K562 (cell line): ENCODE data around the gene SLC7A4. TPM values are rescaled to one million over a fixed set of nuclear protein-coding genes. Genes with fewer than 3 reads are reported as not detected.

Experiments used
- ATAC-seq: fragments of 200-7000 bp; cut with Tn5 transposase; 3 replicates; pipeline ENCODE4 v1.9.1; 2020; ENCODE audit warnings: moderate library complexity
- BruUV-seq: library from RNA; stranded (reverse); fragments of 400-500 nt; replicated peaks from 2 replicates; lab custom pipeline; 2021; lab: Mats Ljungman, UMichigan
- CTCF ChIA-PET: fragments of 300-600 bp; formaldehyde crosslinking; extraction: SDS; loops from one replicate; lab custom pipeline; 2021; ENCODE audit warnings: low intra/inter-chr PET ratio; lab: Yijun Ruan, JAX
- POLR2A ChIA-PET: fragments of 300-600, 350-650 bp; sonication (Branson Sonifier 250); formaldehyde crosslinking; extraction: SDS; loops from one replicate; lab custom pipeline; 2021; ENCODE audit warnings: antibody characterized with exemption, inconsistent platforms; lab: Yijun Ruan, JAX
- DNase-seq, 4 experiments: peaks; one replicate each; pipeline versions ENCODE4 v3.0.0 to v3.0.0-alpha.2; 2011 to 2018; ENCODE audit warnings: low spot score in 3 of 4, mixed read lengths in 3 of 4; ENCODE audit errors: extremely low read depth in 1 of 4
- FAIRE-seq: peaks from 2 replicates; lab custom pipeline; 2011; peaks lifted over from hg19 to GRCh38; lab: Jason Lieb, UNC
- H2AFZ ChIP-seq: 2 replicates; pipeline ENCODE4 v1.6.0; 2011; ENCODE audit warnings: low read depth, low read length, control low read depth, inconsistent platforms
- H3K27ac ChIP-seq: fragments of 200-600 bp; 3 replicates; pipeline ENCODE4 v1.8.0; 2011; ENCODE audit warnings: low read depth, mild to moderate bottlenecking, control low read depth, inconsistent platforms, low read length, moderate library complexity, mixed read lengths; ENCODE audit errors: extremely low read depth
- H3K27me3 ChIP-seq, 2 experiments: fragments of 300-600 bp in 1 of 2; 2 replicates in 1 of 2; 3 replicates in 1 of 2; pipeline versions ENCODE4 v1.6.0 to v1.8.0; 2011; ENCODE audit warnings: inconsistent platforms in 2 of 2, low read length in 2 of 2, mild to moderate bottlenecking in 1 of 2, mixed read lengths in 1 of 2, moderate library complexity in 1 of 2; ENCODE audit not compliant: control insufficient read depth in 2 of 2, insufficient read depth in 2 of 2
- H3K36me3 ChIP-seq: fragments of 300-600 bp; 3 replicates; pipeline ENCODE4 v1.8.0; 2011; ENCODE audit warnings: mild to moderate bottlenecking, low read length, inconsistent platforms; ENCODE audit not compliant: control insufficient read depth, insufficient read depth
- H3K4me1 ChIP-seq, 2 experiments: fragments of 200-600 bp in 1 of 2; replicated peaks in 1 of 2; 2 replicates in 1 of 2; 3 replicates in 1 of 2; pipeline versions ENCODE4 v1.5.1 to v1.8.0; 2011; ENCODE audit warnings: inconsistent platforms in 2 of 2, low read length in 2 of 2, mild to moderate bottlenecking in 1 of 2, mixed read lengths in 1 of 2, moderate library complexity in 1 of 2; ENCODE audit not compliant: control insufficient read depth in 2 of 2, insufficient read depth in 2 of 2
- H3K4me2 ChIP-seq: 2 replicates; pipeline ENCODE4 v1.6.1; 2011; ENCODE audit warnings: low read length, control low read depth, inconsistent platforms, mixed read lengths; ENCODE audit not compliant: insufficient read depth
- H3K4me3 ChIP-seq: fragments of 200-600 bp; sonication (generic), shearing (Covaris generic); 2 replicates; pipeline ENCODE4 v1.5.1; 2016; ENCODE audit warnings: control low read depth, inconsistent platforms
- H3K79me2 ChIP-seq: fragments of 200-600 bp; 3 replicates; pipeline ENCODE4 v1.8.0; 2011; ENCODE audit warnings: low read length, inconsistent platforms; ENCODE audit not compliant: control insufficient read depth, insufficient read depth
- H3K9ac ChIP-seq, 2 experiments: 2 replicates each; pipeline versions ENCODE4 v1.6.0 to v1.6.1; 2011; ENCODE audit warnings: low read depth in 2 of 2, low read length in 2 of 2, control low read depth in 1 of 2, inconsistent platforms in 1 of 2, mild to moderate bottlenecking in 1 of 2, mixed read lengths in 1 of 2; ENCODE audit not compliant: insufficient read depth in 1 of 2
- H3K9me1 ChIP-seq: one replicate; pipeline ENCODE4 v1.6.0; 2011; ENCODE audit warnings: inconsistent platforms, mild to moderate bottlenecking, low read length, moderate library complexity; ENCODE audit not compliant: control insufficient read depth, insufficient read depth
- H3K9me3 ChIP-seq: replicated peaks from 2 replicates; pipeline ENCODE4 v1.5.1; 2011; ENCODE audit warnings: low read depth, low read length, inconsistent platforms; ENCODE audit not compliant: control insufficient read depth, insufficient read depth
- H4K20me1 ChIP-seq: replicated peaks from 2 replicates; pipeline ENCODE4 v1.6.1; 2011; ENCODE audit warnings: low read length, inconsistent platforms, mixed read lengths; ENCODE audit not compliant: control insufficient read depth, insufficient read depth
- CSDE1 ChIP-seq, 2 experiments: fragments of 450-650 bp; IDR thresholded peaks; 2 replicates each; pipeline ENCODE4 v1.6.1; 2016; ENCODE audit warnings: mild to moderate bottlenecking in 1 of 2
- GTF3C2 ChIP-seq: IDR thresholded peaks from 3 replicates; pipeline ENCODE4 v1.6.1; 2011; ENCODE audit warnings: borderline replicate concordance, mild to moderate bottlenecking, moderate library complexity; ENCODE audit not compliant: insufficient read length; ENCODE audit errors: extremely low read depth
- HSF4 ChIP-seq: fragments of 250-450 bp; sonication (Bioruptor Pico); IDR thresholded peaks from 2 replicates; pipeline ENCODE4 v2.1.2; 2022; ENCODE audit warnings: mild to moderate bottlenecking, moderate library complexity, borderline replicate concordance
- MEIS2 ChIP-seq: fragments of 450-650 bp; IDR thresholded peaks from 2 replicates; pipeline ENCODE4 v1.6.1; 2014; ENCODE audit warnings: mild to moderate bottlenecking; ENCODE audit not compliant: partially characterized antibody
- NR2F6 ChIP-seq: fragments of 450-650 bp; formaldehyde crosslinking; IDR thresholded peaks from 2 replicates; pipeline ENCODE4 v1.4.0; 2020; ENCODE audit warnings: mild to moderate bottlenecking
- PHF8 ChIP-seq: fragments of 200-600 bp; sonication (generic); IDR thresholded peaks from 2 replicates; pipeline ENCODE4 v1.6.1; 2012; ENCODE audit warnings: mixed run types, mild to moderate bottlenecking, inconsistent platforms, low read length, moderate library complexity, borderline replicate concordance
- SMARCE1 ChIP-seq: fragments of 450-650 bp; IDR thresholded peaks from 2 replicates; pipeline ENCODE4 v1.7.1; 2016; ENCODE audit warnings: mild to moderate bottlenecking
- SPI1 ChIP-seq: IDR thresholded peaks from 2 replicates; pipeline ENCODE4 v1.6.1; 2011; ENCODE audit warnings: low read depth, low read length, control low read depth, borderline replicate concordance
- TARDBP ChIP-seq: fragments of 450-650 bp; IDR thresholded peaks from 2 replicates; pipeline ENCODE4 v1.6.1; 2016
- TCF15 ChIP-seq: fragments of 250-450 bp; sonication (Bioruptor Pico); IDR thresholded peaks from 2 replicates; pipeline ENCODE4 v1.8.0; 2022; ENCODE audit warnings: moderate library complexity, mild to moderate bottlenecking, inconsistent platforms
- ZBTB17 ChIP-seq: fragments of 450-650 bp; formaldehyde crosslinking; IDR thresholded peaks from 2 replicates; pipeline ENCODE4 v1.4.0; 2020; ENCODE audit warnings: mild to moderate bottlenecking
- ZNF133 ChIP-seq: fragments of 250-450 bp; sonication (Bioruptor Pico); IDR thresholded peaks from 2 replicates; pipeline ENCODE4 v1.4.0; 2020; ENCODE audit warnings: mild to moderate bottlenecking
- ZNF324 ChIP-seq: fragments of 250-450 bp; sonication (Bioruptor Pico); IDR thresholded peaks from 2 replicates; pipeline ENCODE4 v1.4.0; 2020; ENCODE audit warnings: mild to moderate bottlenecking
- ZNF449 ChIP-seq: fragments of 250-450 bp; sonication (Bioruptor Pico); IDR thresholded peaks from 2 replicates; pipeline ENCODE4 v1.8.0; 2022; ENCODE audit warnings: moderate library complexity, mild to moderate bottlenecking, inconsistent platforms
- ZNF586 ChIP-seq: fragments of 450-650 bp; formaldehyde crosslinking; conservative IDR thresholded peaks from 2 replicates; pipeline ENCODE4 v1.4.0; 2020; ENCODE audit warnings: mild to moderate bottlenecking, moderate library complexity
- WGBS: fragments of 100-300 bp; shearing (Covaris generic); methylation state at CpG from one replicate; pipeline ENCODE4 v1.1.6; 2016; ENCODE audit warnings: low coverage, mixed read lengths; ENCODE audit not compliant: insufficient coverage; ENCODE audit errors: missing lambda C conversion rate; 5-methylcytosine and 5-hydroxymethylcytosine counted together
- in situ Hi-C: fragments of 300-500 bp; cut with MboI; formaldehyde crosslinking; loops from 4 replicates; pipeline ENCODE4 v1.15.0; 2018; ENCODE audit warnings: inconsistent platforms, mixed read lengths
- intact Hi-C: fragments of 100-400 bp; cut with micrococcal nuclease; formaldehyde crosslinking; loops from 2 replicates; pipeline ENCODE4 v1.14.2; 2022
- polyA plus RNA-seq, 8 experiments: library from polyadenylated mRNA; depleted of rRNA in 4 of 8; stranded (reverse) in 5 of 8; unstranded in 3 of 8; fragments of >200 nt; fragmentation: Nextera tagmentation in 2 of 8; fragmentation: Illumina TruSeq in 1 of 8; extraction: Ambion mirVana in 2 of 8; extraction: Trizol in 1 of 8; gene quantifications; 2 replicates each; pipeline versions ENCODE4 v1.2.1 to v1.2.3, GENCODE V29; 2011 to 2014; ENCODE audit warnings: inconsistent platforms in 1 of 8, missing spikeins in 1 of 8
- total RNA-seq, 7 experiments: library from RNA; depleted of rRNA in 6 of 7; stranded (reverse); fragments of >200 nt in 6 of 7; fragmentation: Illumina TruSeq in 2 of 7; extraction: Trizol in 2 of 7; gene quantifications; 2 replicates each; pipeline versions ENCODE4 v1.2.1 to v1.2.3, GENCODE V29; 2011 to 2021; ENCODE audit warnings: low replicate concordance in 1 of 7

The SLC7A4 gene
- total and polyA plus RNA-seq, 9 of the 15 experiments (the other 6 are each of a cell fraction or from before 2014, with no cell fraction given): not detected

DNA sequence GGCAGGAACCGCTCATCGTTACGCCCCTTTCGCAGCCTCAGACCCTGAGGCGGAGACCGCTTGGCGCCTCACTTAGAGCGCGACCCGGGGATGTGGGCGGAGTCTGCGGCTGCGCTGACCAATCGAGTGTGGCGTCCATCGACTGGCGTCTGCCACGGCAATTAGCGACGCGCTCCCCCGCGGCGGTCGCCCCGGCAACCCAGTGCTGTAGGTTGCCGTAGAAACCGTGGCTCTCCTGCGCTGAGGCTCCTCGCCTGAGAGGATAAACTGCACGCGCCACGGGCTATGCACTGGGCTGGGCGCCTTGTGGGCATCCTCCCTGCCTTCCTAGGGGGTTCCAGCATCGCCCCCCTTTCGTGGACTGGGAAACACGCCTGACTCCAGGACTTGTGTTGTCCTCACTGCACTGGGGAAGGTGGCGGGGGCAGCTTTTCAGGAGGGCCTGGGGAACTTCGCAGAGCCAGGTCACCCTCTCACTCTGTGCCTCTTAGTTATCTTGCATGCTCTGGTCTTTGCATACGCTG is 18.1 kb downstream of the SLC7A4 start (continued):
- TF ChIP-seq ZNF449: 0 out of 2 replicates have a peak, but pooled peaks have one; percentile 14
- TF ChIP-seq SMARCE1: no peak
- no peak for TF ChIP-seq TARDBP
- no peak for TF ChIP-seq GTF3C2

DNA sequence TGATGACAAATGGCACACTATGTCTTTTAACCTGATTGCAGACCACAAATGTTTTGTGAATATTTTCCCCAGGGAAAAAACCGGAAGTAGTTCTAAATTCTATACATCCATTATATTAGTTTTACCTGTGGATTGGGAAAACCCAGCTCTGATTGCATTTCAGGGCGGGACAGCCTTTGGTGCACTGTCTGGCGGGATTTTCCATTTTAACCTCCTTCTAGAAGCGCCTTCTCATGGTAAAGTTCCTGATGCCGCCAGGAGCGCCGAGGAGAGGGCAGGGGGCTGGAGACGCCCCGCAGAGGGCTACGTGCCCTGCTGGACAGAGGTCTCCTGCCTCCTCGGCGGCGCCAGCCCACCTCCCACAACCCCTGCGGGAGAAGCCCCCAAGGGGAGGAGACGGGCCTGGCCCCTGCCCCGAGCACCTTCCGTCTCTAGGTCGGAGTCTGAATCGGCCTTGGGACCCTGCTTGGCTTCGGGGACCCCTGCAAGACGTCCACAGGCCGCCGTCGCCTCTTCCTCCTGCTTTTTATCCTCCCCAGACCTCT is 18.6 kb downstream of the SLC7A4 start:
- Histone ChIP-seq H3K4me3 (peak overlapping the region; percentile 44), H3K27me3 (no peaks in the 10 kb centered on the region), H3K9ac (peak overlapping the region; percentile 48 to 89), H4K20me1 (peaks cover 12% of the 10 kb centered on the region), H3K9me3 (no peaks in the 10 kb centered on the region), H3K27ac (peak overlapping the region; percentile 33), H3K9me1 (peaks cover 7% of the 10 kb centered on the region), H3K4me1 (peaks cover 26 to 46% of the 10 kb centered on the region in 2 experiments), H2AFZ (peak overlapping the region; percentile 91), H3K79me2 (peaks cover 16% of the 10 kb centered on the region; the same call in 2 of the 3 replicates), H3K4me2 (peak overlapping the region; percentile 87), H3K36me3 (peaks cover 3% of the 10 kb centered on the region; the same call in 1 of the 3 replicates)
- 8% methylated on average over 24 of the region's 24 CpGs for WGBS
- FAIRE-seq: no peak
- CTCF ChIA-PET: interaction anchor here (1.2 kb wide), 1 partner anchor 12 kb away, joined by 3 read pairs; the partner anchor contains the start of gene THAP7
- intact Hi-C loops: loop anchor here (1.0 to 5.0 kb wide), 2 partner anchors 11 to 34 kb away; partner anchors contain the start of genes LRRC74B and THAP7
- in situ Hi-C loops: no loop called here
- TSS peak; percentile 86 for BruUV-seq
- DNase-seq: no peak
- no peak for ATAC-seq
- POLR2A ChIA-PET: interaction anchor here (0.5 to 13.9 kb wide), 9 partner anchors 13 to 1538 kb away, joined by 3 to 333 read pairs (median 4); partner anchors contain the start of genes SLC7A4 and THAP7
- TF ChIP-seq HSF4 (CRISPR knock-in tag): no peak
- TF ChIP-seq ZBTB17 (CRISPR knock-in tag): peak; percentile 77
- TF ChIP-seq ZNF324 (CRISPR knock-in tag): peak; percentile 25; the same call in 1 of the 2 replicates
- TF ChIP-seq PHF8: peak; percentile 98
- peak; percentile 92 for TF ChIP-seq NR2F6
- peak; percentile 89; the same call in 1 of the 2 replicates for TF ChIP-seq ZNF133 (CRISPR knock-in tag)
- TF ChIP-seq TCF15 (CRISPR knock-in tag): 0 out of 2 replicates have a peak, but pooled peaks have one; percentile 53
- 0 out of 2 replicates have a peak, but pooled peaks have one; percentile 72 for TF ChIP-seq SPI1
- TF ChIP-seq MEIS2: no peak
- TF ChIP-seq CSDE1 (IDR thresholded peaks at IDR 0.05): no peak
- TF ChIP-seq ZNF586 (CRISPR knock-in tag): 0 out of 2 replicates have a peak, but pooled peaks have one; percentile 57
